ENCODE results near the gene GPR68.
"Not testable (repeated sequence)": the region's sequence is repeated elsewhere in the genome, so short reads cannot be mapped to it uniquely, and the experiment has no call there.

GPR68 gene

DNA sequence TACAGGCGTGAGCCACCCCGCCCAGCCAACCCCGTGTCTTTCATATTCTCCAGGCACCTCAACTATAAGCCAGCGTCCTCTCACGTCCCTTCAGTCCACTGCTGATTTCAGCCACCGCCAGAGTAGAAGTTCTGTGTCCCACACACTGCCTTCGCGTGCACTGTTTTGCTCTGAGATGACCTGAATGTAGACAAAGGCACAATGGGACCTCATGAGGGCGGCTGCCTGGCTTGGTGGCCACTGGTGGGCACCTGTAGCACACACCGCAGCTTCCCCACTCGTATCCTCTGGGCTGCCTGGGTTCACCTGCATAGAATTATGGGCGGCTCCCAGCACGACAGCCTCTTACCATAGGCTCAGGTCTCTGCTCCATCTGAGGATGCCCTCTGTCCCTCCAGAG lies 57.2 kb downstream of the GPR68 start:
- FAIRE-seq, result no peak

DNA sequence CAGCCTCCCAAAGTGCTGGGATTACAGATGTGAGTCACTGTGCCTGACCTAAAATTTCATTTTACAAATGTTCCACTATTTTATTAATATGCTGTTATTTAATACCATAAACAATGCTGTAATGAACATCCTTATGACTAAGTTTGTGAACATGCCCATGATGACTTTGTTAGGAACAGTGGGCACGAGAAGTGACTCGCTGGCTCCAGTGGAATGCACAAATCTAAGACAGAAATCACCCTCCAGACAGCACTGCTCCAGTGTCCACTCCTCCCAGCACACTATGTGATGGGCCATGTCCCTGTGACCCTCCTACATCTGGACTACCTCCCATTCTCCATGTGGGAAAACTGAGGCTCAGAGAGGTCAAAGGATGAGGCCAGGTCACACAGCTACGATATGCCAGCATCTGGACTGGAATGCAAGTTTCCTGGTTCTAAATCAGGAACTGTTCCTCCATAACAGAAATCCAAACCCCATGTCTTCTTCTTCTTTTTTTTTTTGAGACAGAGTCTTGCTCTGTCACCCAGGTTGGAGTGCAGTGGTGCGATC lies 57.9 kb downstream of the GPR68 start:
- no peak for FAIRE-seq

- no peak for FAIRE-seq
Measured at GRCh38 chr14:91185721-91186120, 58.8 kb downstream of the GPR68 start.

DNA sequence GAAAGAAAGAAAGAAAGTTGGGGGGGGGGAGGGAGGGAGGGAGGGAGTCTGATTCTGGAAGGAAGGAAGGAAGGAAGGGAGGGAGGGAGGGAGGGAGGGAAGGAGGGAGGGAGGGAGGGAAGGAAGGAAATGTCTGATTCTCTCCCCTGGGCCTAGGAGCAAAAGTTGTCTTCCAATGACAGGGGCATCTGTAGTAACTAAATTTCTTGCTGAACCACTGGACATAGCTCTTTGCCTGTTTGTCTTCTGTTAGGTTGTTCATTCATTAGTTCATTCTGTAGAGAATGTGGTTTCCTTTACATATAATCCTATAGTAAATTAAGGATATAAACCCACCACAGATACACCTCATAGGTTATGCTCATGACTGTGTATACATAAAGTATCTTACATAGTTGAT lies 59.9 kb downstream of the GPR68 start:
- FAIRE-seq, result no peak

DNA sequence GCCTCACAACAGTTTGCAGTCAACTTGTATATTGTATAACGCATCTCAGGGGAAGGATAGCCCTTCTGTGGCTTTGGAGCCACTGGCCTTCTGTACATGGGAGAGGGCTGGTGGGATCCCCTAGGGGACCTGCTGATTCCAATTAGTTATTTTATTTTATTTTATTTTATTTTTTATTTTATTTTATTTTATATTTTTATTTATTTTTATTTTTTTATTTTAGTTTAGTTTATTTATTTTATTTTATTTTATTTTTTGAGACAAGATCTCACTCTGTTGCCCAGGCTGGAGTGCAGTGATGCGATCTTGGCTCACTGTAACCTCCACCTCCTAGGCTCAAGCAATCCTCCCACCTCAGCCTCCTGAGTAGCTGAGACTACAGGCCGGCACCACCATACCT lies 61.8 kb downstream of the GPR68 start:
- not testable (repeated sequence) for FAIRE-seq
